T-helper 1 cell treated with Interleukin-12 subunit alpha and Interleukin-12 subunit beta and Interleukin-4 antibody, amounts not matched to agents 30 ng/mL and 1 ng/mL, for 36 hours (primary cell): Measurements from ENCODE around the gene FOXN1. TPM values are rescaled to one million over a fixed set of nuclear protein-coding genes. Genes with fewer than 3 reads are reported as not detected.

Source experiments
- total RNA-seq: library from RNA; stranded (reverse); gene quantifications from 2 replicates; pipeline ENCODE4 v1.2.3, GENCODE V29; 2022

FOXN1 gene
- total RNA-seq, 1 donor from 2014 or later = not detected

Other genes with a start within 250 kb of the FOXN1 start
- 26.9 and 30.3 TPM in 2 replicates for gene TMEM97, start 187.1 kb upstream of the FOXN1 start, total RNA-seq
- 23.4 and 23.6 TPM in 2 replicates for gene IFT20, start 170.9 kb upstream of the FOXN1 start, total RNA-seq
- 26.9 and 32.4 TPM in 2 replicates for gene TNFAIP1, start 170.6 kb upstream of the FOXN1 start, total RNA-seq
- gene POLDIP2, start 148.8 kb upstream of the FOXN1 start, total RNA-seq = 68.3 and 70.8 TPM in 2 replicates
- gene SEBOX, start 141.1 kb upstream of the FOXN1 start, total RNA-seq = not detected in 2 replicates
- gene VTN, start 136.0 kb upstream of the FOXN1 start, total RNA-seq = 0.12 and 0.41 TPM in 2 replicates
- 29.1 and 29.8 TPM in 2 replicates for gene SARM1, start 134.7 kb upstream of the FOXN1 start, total RNA-seq
- gene SLC46A1, start 100.1 kb upstream of the FOXN1 start, total RNA-seq = 2.3 and 2.9 TPM in 2 replicates
- gene SLC13A2, start 32.7 kb upstream of the FOXN1 start, total RNA-seq = not detected in 2 replicates
- 138 and 160 TPM in 2 replicates for gene UNC119, start 46.3 kb downstream of the FOXN1 start, total RNA-seq
- gene PIGS, start 65.2 kb downstream of the FOXN1 start, total RNA-seq = 71.9 and 73.6 TPM in 2 replicates
- gene ALDOC, start 70.5 kb downstream of the FOXN1 start, total RNA-seq = 142 and 146 TPM in 2 replicates
- gene SPAG5, start 92.7 kb downstream of the FOXN1 start, total RNA-seq = 96.4 and 101 TPM in 2 replicates
- 31.8 and 32.1 TPM in 2 replicates for gene RSKR, start 107.8 kb downstream of the FOXN1 start, total RNA-seq
- gene BLTP2, start 138.8 kb downstream of the FOXN1 start, total RNA-seq = 162 and 172 TPM in 2 replicates
- gene SDF2, start 155.6 kb downstream of the FOXN1 start, total RNA-seq = 49.9 TPM in 2 replicates
- gene SUPT6H, start 155.9 kb downstream of the FOXN1 start, total RNA-seq = 95.8 and 104 TPM in 2 replicates
- gene PROCA1, start 205.5 kb downstream of the FOXN1 start, total RNA-seq = 5.3 and 7.1 TPM in 2 replicates
- 9.0 and 9.4 TPM in 2 replicates for gene RAB34, start 211.5 kb downstream of the FOXN1 start, total RNA-seq
- gene RPL23A, start 213.6 kb downstream of the FOXN1 start, total RNA-seq = 1,587 and 1,609 TPM in 2 replicates
- gene TLCD1, start 219.9 kb downstream of the FOXN1 start, total RNA-seq = 1.1 and 1.2 TPM in 2 replicates
- gene NEK8, start 222.4 kb downstream of the FOXN1 start, total RNA-seq = 5.4 and 6.5 TPM in 2 replicates
- gene TRAF4, start 237.7 kb downstream of the FOXN1 start, total RNA-seq = 106 and 108 TPM in 2 replicates